Measurements from ENCODE around the gene PSMC3. TPM values are rescaled to one million over a fixed set of nuclear protein-coding genes. Genes with fewer than 3 reads are reported as not detected.

Gene PSMC3
- total RNA-seq, 1 experiment from 2014 or later: 179 TPM

DNA sequence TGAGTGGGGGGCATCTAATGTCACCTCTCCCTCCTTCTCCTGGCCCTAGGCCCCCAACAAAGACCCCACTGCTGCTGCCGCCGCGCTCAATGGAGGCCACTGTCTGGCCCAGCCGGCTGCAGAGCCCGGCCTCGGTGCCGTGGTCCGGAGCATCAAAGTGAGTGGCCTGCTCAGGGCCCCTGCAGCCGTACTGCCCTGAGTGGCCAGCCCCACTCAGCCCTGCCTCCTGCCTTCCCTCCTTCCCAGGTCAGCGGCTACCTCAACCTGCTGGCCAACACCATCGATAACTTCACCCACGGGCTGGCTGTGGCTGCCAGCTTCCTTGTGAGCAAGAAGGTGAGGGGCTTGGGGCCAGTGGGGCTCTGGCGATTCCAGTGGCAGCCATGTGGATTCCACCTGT is 12.9 kb downstream of the PSMC3 start:
- H3K79me1 ChIP-seq (ENCODE audit: insufficient read depth, low read depth, low read length, poor library complexity, severe bottlenecking): no peaks in the 10 kb centered on the region
- H3K27ac Mint-ChIP-seq: no peak overlapping the region; a peak in 1 of 7 replicates
- H3K36me3 Mint-ChIP-seq (ENCODE audit: insufficient read depth in 1 of 3, low read depth in 3 of 3): peaks cover 12 to 32% (median 24%) of the 10 kb centered on the region in 3 experiments; a peak in 6 of 7 replicates
- H3K14ac ChIP-seq (ENCODE audit: insufficient read depth, low read length): no peak overlapping the region
- TF ChIP-seq, protein P1, sequence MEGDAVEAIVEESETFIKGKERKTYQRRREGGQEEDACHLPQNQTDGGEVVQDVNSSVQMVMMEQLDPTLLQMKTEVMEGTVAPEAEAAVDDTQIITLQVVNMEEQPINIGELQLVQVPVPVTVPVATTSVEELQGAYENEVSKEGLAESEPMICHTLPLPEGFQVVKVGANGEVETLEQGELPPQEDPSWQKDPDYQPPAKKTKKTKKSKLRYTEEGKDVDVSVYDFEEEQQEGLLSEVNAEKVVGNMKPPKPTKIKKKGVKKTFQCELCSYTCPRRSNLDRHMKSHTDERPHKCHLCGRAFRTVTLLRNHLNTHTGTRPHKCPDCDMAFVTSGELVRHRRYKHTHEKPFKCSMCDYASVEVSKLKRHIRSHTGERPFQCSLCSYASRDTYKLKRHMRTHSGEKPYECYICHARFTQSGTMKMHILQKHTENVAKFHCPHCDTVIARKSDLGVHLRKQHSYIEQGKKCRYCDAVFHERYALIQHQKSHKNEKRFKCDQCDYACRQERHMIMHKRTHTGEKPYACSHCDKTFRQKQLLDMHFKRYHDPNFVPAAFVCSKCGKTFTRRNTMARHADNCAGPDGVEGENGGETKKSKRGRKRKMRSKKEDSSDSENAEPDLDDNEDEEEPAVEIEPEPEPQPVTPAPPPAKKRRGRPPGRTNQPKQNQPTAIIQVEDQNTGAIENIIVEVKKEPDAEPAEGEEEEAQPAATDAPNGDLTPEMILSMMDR (conservative IDR thresholded peaks at IDR 0.05): no peak
- H2AFZ ChIP-seq (ENCODE audit: low read length): no peak overlapping the region
- no peak overlapping the region for H3K4me2 ChIP-seq (ENCODE audit: insufficient read depth, insufficient read length, low read length)
- no peak overlapping the region for H3K23ac ChIP-seq (ENCODE audit: insufficient read length, low read depth, low read length)
- no peaks in the 10 kb centered on the region for H3K9me3 ChIP-seq (ENCODE audit: control insufficient read depth, low read depth, low read length)
- no peak overlapping the region for H2BK12ac ChIP-seq (ENCODE audit: insufficient read length, low read depth, low read length)
- H2AK5ac ChIP-seq (ENCODE audit: insufficient read length, low read length): no peak overlapping the region
- H3T11ph ChIP-seq (ENCODE audit: low read length): no peak overlapping the region
- no peak overlapping the region for H2BK20ac ChIP-seq (ENCODE audit: low read depth, low read length, poor library complexity, severe bottlenecking)
- no peaks in the 10 kb centered on the region for H3K79me2 ChIP-seq (ENCODE audit: insufficient read depth, low read length)
- no CpG with 5 or more reads among the region's 13 CpGs for WGBS (ENCODE audit: extremely low coverage, insufficient read length, low lambda C conversion rate)
- H4K5ac ChIP-seq (ENCODE audit: insufficient read length, low read depth, low read length): no peak overlapping the region
- H2BK5ac ChIP-seq (ENCODE audit: insufficient read length, low read length): no peak overlapping the region
- H3K9ac ChIP-seq (ENCODE audit: extremely low read depth, insufficient read length, low read length): no peak overlapping the region
- H3K27me3 ChIP-seq (ENCODE audit: insufficient read depth, low read length): no peaks in the 10 kb centered on the region
- H3K4me1 Mint-ChIP-seq: peaks cover 7 to 14% of the 10 kb centered on the region in 2 experiments; a peak in 3 of 4 replicates
- H3K4me3 Mint-ChIP-seq: no peak overlapping the region
- H3K27ac ChIP-seq (ENCODE audit: insufficient read length, low read depth, low read length): no peak overlapping the region
- H3K27me3 Mint-ChIP-seq (ENCODE audit: low read depth): no peaks in the 10 kb centered on the region
- no peak overlapping the region for H4K8ac ChIP-seq (replicated peaks; ENCODE audit: insufficient read length, low read depth, low read length)
- H3K4ac ChIP-seq (ENCODE audit: low read depth, low read length): no peak overlapping the region
- peaks cover 8% of the 10 kb centered on the region for H3K23me2 ChIP-seq (ENCODE audit: insufficient read length, low read depth, low read length, poor library complexity, severe bottlenecking)
- no peak overlapping the region for H3K56ac ChIP-seq (ENCODE audit: insufficient read length, low read depth, low read length)
- H3K9me3 Mint-ChIP-seq: no peaks in the 10 kb centered on the region
- H3K4me1 ChIP-seq (ENCODE audit: insufficient read depth, low read length): no peaks in the 10 kb centered on the region
- H2BK15ac ChIP-seq (ENCODE audit: low read depth, low read length): no peak overlapping the region
- no peaks in the 10 kb centered on the region for H4K20me1 ChIP-seq (ENCODE audit: control insufficient read depth, insufficient read depth, insufficient read length)
- H2BK120ac ChIP-seq (ENCODE audit: low read depth, low read length, poor library complexity, severe bottlenecking): no peak overlapping the region
- no peak overlapping the region for H4K91ac ChIP-seq (ENCODE audit: insufficient read length, low read depth, low read length)
- H3K18ac ChIP-seq (ENCODE audit: insufficient read length, low read depth, low read length): no peak overlapping the region
- no peak for DNase-seq
